SK-MEL-5 (cell line): Measurements from ENCODE around the gene MPC2. TPM values are rescaled to one million over a fixed set of nuclear protein-coding genes. Genes with fewer than 3 reads are reported as not detected.
"Not testable (repeated sequence)": the region's sequence is repeated elsewhere in the genome, so short reads cannot be mapped to it uniquely, and the experiment has no call there.

ENCODE experiments used
- DNase-seq: peaks from one replicate; pipeline ENCODE4 v3.0.0-alpha.2; 2016; ENCODE audit warnings: low read depth, low spot score
- in situ Hi-C: cut with HindIII; loops from 2 replicates; pipeline ENCODE4 v1.10.0; 2016; ENCODE audit warnings: low sequenced_read_pairs, high pct_unique_total_duplicates, low pct_unique_long_range_greater_than_20kb
- total RNA-seq: library from RNA; depleted of rRNA; stranded (reverse); fragments of >200 nt; shearing (Covaris generic); gene quantifications from 2 replicates; pipeline ENCODE4 v1.2.3, GENCODE V29; 2014; rRNA removed

Gene MPC2
- total RNA-seq, 1 experiment from 2014 or later, result 44.6 TPM

GRCh38 chr1:167881069-167881468, 55.8 kb downstream of the MPC2 start:
- in situ Hi-C loops, result no loop called here
- no peak for DNase-seq

GRCh38 chr1:167880580-167881021, 56.3 kb downstream of the MPC2 start:
- DNase-seq, result no peak
- in situ Hi-C loops, result no loop called here

- in situ Hi-C loops, result no loop called here
- no peak for DNase-seq
These were observed 57.4 kb downstream of the MPC2 start for GRCh38 chr1:167879508-167879907.

- in situ Hi-C loops, result no loop called here
- DNase-seq, result peak; percentile 17
These were observed 58.3 kb downstream of the MPC2 start for GRCh38 chr1:167878372-167879160.

GRCh38 chr1:167876597-167877175, 60.2 kb downstream of the MPC2 start:
- DNase-seq, result no peak
- in situ Hi-C loops, result no loop called here

- in situ Hi-C loops, result no loop called here
- no peak for DNase-seq
These were observed 65.5 kb downstream of the MPC2 start for GRCh38 chr1:167871331-167871730.

- in situ Hi-C loops, DNase-seq: not testable (repeated sequence)
These were observed 67.5 kb downstream of the MPC2 start for GRCh38 chr1:167869157-167870001.

- in situ Hi-C loops, DNase-seq: not testable (repeated sequence)
These were observed 70.0 kb downstream of the MPC2 start for GRCh38 chr1:167866739-167867414.

Other genes starting within 250 kb of the MPC2 start
- gene MPZL1, start 215.1 kb downstream of the MPC2 start, total RNA-seq, result 104 and 123 TPM in 2 replicates
- gene ADCY10, start 22.9 kb downstream of the MPC2 start, total RNA-seq, result not detected in 2 replicates
- gene DCAF6, start 389 bp downstream of the MPC2 start, total RNA-seq, result 29.6 and 29.7 TPM in 2 replicates
- gene GPR161, start 199.9 kb upstream of the MPC2 start, total RNA-seq, result 38.2 and 41.8 TPM in 2 replicates
- gene TIPRL, start 241.9 kb upstream of the MPC2 start, total RNA-seq, result 75.2 and 82.7 TPM in 2 replicates